ENCODE results near the gene CDK5.
"Not testable (repeated sequence)": the region's sequence is repeated elsewhere in the genome, so short reads cannot be mapped to it uniquely, and the experiment has no call there.

CDK5 gene

DNA sequence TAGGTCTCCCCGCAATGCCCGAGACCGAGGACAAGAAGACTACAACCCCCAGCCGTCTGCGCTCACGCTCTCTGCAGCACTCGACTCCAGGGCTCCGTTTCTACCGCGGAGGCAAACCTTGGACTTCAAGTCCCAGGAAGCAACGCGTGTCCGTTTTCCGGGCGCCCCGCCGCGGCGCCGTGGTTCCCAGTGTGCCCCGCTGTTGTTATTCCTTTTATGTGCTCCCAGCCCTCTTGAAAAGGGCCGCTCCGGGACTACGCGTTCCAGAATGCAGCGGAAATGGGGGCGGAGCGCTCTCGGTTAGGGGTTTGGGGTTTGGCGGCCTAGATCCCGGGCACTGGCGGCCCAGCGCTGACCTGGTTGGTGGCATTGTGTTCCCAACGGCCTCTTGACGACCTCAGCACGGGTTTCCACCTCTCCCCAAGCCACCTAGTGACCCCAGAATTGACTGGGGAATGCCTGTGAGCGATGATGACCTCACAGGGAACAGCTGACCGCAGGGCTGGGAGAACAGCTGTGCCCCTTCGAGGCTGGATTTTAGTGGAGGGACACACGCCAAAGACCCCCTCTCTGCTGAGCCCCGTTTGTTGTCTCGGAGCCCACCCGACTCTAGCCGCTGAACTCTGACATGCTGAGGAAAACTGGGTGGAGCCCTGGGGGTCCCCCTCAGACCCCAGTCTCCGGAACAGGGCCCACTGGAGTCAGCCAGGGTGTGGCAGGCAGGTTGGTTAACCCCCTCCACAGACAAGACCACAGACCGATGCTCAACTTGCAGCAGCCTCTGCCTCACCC lies 488 bp upstream of the CDK5 start:
- Mint-ChIP-seq H3K27ac (peak overlapping the region; percentile 86), H3K9me3 (no peaks in the 10 kb centered on the region), H3K4me1 (peaks cover 46% of the 10 kb centered on the region), H3K36me3 (peaks cover 23% of the 10 kb centered on the region), H3K27me3 (no peaks in the 10 kb centered on the region), H3K4me3 (peak overlapping the region; percentile 88)
- peak; percentile 95 for ATAC-seq

DNA sequence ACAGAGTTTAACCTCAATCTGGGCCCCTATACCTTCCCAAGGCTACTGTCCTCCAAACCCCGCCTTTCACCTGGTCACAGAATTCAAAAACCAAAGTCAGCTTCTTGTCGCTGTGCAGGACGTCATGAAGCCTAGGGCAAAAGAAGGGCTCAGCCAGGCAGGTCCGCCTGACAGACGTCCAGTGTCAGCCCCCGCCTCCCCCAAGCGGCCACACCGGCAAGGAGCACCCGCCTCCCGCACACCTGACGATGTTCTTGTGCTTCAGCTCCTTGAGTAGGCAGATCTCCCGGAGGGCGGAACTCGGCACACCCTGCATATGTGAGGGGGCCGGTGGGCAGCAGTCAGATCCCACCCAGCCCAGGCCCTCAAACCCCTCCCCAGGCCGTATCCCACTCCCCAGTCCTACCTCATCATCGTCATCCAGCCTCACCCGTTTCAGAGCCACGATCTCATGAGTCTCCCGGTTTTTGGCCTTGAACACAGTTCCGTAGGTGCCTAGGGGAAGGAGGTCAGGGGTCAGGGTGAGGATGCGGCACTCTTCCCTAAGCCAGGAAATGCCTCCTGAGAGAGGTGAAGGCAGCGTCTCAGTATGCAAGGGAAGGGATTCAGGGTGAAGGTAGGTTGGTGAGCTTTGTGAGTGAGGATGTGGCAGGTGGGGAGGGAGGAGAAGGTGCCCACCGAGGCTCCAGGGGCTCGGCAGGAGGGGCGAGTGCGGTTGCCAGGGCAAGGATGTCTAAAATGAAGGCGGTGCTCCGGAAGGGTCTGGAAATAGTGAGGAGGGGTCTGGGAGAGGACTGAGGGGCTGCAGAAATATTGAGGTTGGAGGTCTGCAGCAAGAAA lies 811 bp downstream of the CDK5 start:
- Mint-ChIP-seq H3K27me3 (peaks cover 11% of the 10 kb centered on the region), H3K27ac (peak overlapping the region; percentile 86), H3K9me3 (no peaks in the 10 kb centered on the region), H3K4me1 (peaks cover 45% of the 10 kb centered on the region), H3K4me3 (peak overlapping the region; percentile 88), H3K36me3 (peaks cover 31% of the 10 kb centered on the region)
- ATAC-seq, result no peak

DNA sequence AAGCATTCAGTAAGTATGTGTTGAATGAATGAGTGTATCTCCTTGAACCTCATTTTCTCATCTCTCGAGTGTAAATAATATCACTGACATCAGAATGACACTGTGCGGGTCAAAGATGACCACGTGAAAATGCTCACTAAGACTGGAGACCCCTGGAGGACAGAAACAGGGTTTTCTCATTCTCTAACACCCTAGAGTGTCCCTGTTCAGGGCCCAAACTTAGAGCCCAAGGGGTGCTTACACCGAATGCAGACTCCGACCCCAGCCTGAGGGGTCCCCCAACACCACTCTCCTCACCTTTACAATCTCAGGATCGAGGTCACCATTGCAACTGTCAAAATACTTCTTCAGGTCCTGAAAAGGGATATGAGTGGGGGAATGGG lies 1.4 kb downstream of the CDK5 start:
- Mint-ChIP-seq H3K27me3 (peaks cover 16% of the 10 kb centered on the region), H3K27ac (no peak overlapping the region), H3K4me1 (peaks cover 44% of the 10 kb centered on the region), H3K4me3 (peak overlapping the region; percentile 88), H3K9me3 (no peaks in the 10 kb centered on the region), H3K36me3 (peaks cover 31% of the 10 kb centered on the region)
- no peak for ATAC-seq

DNA sequence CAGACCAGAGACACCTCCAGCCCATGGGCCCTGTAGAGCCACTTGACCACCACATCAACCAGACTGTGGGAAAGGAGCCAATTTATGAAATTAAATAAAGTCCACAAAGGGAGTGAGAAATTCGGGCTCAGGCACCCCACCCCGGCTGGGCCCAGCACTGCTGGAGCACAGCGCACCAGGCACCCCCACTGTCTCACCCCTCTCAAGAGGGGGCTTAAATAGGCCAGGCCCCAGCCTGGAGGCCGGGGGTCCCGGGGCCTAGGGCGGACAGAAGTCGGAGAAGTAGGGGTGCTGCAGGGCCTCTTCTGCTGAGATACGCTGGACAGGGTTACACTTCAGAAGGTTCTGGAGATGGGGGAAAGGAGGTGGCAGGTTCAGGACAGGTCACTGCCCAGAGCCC lies 3.9 kb downstream of the CDK5 start:
- peaks cover 27% of the 10 kb centered on the region for H3K27me3 Mint-ChIP-seq
- peaks cover 25% of the 10 kb centered on the region for H3K4me1 Mint-ChIP-seq
- H3K36me3 Mint-ChIP-seq, result peaks cover 31% of the 10 kb centered on the region
- no peak overlapping the region for H3K27ac Mint-ChIP-seq
- ATAC-seq, result no peak
- H3K9me3 Mint-ChIP-seq, result no peaks in the 10 kb centered on the region
- H3K4me3 Mint-ChIP-seq, result no peak overlapping the region

DNA sequence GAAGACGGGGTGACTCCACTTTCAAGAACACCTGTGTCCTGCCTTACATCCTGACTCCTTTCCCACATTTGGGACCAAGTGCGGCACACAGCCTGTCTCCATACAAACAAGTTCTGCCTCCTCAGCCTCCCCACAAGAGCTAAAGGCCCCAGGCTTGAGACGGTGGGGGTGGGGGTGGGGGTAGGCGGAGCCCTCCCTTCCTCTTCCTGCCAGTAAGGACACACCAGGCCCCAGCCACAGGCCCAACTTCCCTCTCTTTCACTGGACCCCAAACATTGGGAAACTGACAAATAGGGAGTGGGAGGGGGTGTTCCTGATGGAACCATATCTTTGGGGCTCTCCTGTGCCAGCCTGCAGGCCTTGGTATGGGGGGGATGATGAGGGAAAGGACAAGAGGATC lies 4.6 kb downstream of the CDK5 start:
- Mint-ChIP-seq H3K36me3 (peaks cover 31% of the 10 kb centered on the region), H3K27me3 (peaks cover 27% of the 10 kb centered on the region), H3K9me3 (no peaks in the 10 kb centered on the region), H3K4me1 (peaks cover 23% of the 10 kb centered on the region), H3K4me3 (no peak overlapping the region), H3K27ac (no peak overlapping the region)
- ATAC-seq, result no peak

DNA sequence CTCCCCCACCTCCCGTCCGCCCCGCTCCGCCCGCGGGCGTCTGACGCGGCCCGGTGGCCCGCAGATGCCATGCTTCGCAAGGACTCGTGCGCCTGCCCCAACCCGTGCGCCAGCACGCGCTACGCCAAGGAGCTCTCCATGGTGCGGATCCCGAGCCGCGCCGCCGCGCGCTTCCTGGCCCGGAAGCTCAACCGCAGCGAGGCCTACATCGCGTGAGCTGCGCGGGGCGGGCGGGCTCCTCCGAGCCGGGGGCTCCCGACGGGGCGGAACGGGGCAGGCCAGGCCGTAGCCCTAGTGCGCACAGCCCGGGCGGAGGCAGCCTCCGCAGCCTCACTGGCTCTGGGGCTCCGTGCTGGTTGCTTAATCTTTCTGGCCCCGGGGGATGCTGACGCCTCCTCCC lies 6.6 kb downstream of the CDK5 start:
- peaks cover 10% of the 10 kb centered on the region for H3K4me1 Mint-ChIP-seq
- H3K9me3 Mint-ChIP-seq, result no peaks in the 10 kb centered on the region
- H3K36me3 Mint-ChIP-seq, result peaks cover 31% of the 10 kb centered on the region
- H3K27ac Mint-ChIP-seq, result no peak overlapping the region
- H3K4me3 Mint-ChIP-seq, result no peak overlapping the region
- H3K27me3 Mint-ChIP-seq, result peaks cover 27% of the 10 kb centered on the region
- ATAC-seq, result peak; percentile 14

DNA sequence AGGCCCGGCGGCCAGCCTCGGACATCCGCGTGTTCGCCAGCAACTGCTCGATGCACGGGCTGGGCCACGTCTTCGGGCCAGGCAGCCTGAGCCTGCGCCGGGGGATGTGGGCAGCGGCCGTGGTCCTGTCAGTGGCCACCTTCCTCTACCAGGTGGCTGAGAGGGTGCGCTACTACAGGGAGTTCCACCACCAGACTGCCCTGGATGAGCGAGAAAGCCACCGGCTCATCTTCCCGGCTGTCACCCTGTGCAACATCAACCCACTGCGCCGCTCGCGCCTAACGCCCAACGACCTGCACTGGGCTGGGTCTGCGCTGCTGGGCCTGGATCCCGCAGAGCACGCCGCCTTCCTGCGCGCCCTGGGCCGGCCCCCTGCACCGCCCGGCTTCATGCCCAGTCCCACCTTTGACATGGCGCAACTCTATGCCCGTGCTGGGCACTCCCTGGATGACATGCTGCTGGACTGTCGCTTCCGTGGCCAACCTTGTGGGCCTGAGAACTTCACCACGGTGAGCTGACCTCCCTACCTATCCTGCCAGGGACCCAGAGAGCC lies 8.7 kb downstream of the CDK5 start:
- no peak overlapping the region for H3K27ac Mint-ChIP-seq
- peaks cover 10% of the 10 kb centered on the region for H3K4me1 Mint-ChIP-seq
- peaks cover 27% of the 10 kb centered on the region for H3K27me3 Mint-ChIP-seq
- H3K9me3 Mint-ChIP-seq, result no peaks in the 10 kb centered on the region
- peaks cover 21% of the 10 kb centered on the region for H3K36me3 Mint-ChIP-seq
- no peak overlapping the region for H3K4me3 Mint-ChIP-seq
- no peak for ATAC-seq

DNA sequence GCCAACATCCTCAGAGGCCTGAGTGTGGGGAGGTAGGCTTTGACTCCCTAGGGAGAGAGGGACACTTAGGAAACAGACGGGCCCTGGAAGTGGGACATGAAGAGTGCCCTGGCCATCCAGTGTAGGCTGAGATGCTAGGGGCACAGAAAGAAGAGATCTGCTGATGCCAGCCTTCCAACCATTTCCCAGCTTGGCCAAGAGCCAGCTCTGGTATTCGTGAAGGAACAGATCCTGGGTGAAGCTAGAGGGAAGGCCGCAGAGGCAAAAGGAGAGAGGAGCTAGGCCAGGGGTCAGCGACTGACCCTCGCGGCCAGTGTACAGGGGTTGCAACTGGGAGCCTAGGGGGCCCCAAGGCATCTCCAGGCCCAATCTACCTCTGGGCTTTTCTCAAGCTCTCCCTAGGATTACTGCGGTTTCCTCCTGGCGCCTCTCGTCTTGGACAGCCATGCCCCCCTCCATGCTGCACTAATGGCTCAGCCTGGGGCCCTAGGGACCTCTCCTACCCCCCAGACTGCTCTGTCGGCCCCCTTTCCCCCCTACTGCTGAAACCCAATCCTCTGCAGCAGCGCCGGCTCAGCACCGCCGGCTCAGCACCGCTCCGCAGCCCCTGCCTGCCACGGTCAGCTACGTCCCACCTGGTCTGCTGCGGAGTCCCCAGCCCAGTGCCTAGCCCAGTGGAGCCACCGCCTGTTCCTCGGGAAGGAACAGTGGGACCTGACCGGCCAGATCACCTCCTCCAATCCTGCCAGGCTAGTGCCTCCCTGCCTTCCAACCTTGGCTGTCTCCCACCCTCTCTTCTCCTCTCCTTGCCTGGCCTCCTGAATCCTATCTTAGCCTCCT lies 9.5 kb downstream of the CDK5 start, which contains the start of gene ASIC3:
TSS of gene ASIC3 (plus strand) at position 556 of the 840 bp plus-strand sequence. CDS start 355 bp downstream, outside the sequence.
- no peak within 1 kb of the TSS for H3K27ac Mint-ChIP-seq
- H3K27me3 Mint-ChIP-seq, result peaks cover 27% of the 10 kb centered on the region
- no peaks in the 10 kb centered on the region for H3K9me3 Mint-ChIP-seq
- no peak for ATAC-seq
- H3K4me3 Mint-ChIP-seq, result no peak within 1 kb of the TSS
- H3K36me3 Mint-ChIP-seq, result peaks cover 15% of the 10 kb centered on the region
- H3K4me1 Mint-ChIP-seq, result peaks cover 10% of the 10 kb centered on the region

DNA sequence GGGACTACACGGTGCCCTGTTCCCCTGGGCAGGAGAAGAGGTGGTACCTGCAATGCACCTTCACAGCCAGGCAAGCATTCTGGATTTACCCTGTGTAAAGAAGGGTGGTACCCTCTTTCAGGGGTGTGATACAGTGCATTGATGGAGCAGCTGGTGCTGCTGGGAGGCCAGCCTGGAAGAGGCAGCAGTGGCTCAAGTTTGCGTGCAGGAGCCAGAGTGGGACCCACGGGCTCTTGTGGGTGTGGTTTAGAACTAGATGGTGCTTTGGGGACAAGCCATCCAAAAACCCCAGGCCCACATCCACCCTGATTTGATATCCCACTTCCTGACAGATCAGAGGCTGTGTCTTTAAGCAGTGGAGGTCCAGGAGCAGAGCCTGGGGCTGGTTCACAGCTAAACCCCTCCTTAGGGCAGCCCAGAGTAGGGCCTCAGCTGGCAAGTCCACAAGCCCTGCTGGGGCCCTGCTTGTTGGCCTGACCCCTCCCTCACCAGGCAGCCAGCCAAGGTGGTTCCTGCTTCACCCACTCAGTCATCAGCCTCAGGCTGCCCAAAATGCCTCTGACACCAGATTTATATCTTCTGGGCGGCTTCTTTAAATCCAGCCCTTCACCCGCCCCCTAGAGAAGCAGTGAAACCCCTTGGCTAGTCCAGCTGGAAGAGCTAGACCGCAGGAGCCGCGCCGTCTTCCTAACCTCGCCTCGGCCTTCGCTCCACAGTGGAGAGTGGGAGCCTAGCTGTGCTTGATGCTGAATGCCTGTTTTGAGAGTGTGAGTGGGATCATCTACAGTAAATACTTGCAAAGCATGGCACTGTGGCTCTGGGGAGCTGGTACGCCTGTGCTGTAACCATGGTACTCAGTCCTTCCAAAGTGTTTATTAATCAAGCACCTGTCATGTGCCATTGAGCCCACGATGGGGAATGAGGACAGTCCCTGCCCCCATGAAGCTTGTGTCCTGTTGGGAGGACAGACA lies 10.8 kb downstream of the CDK5 start:
- H3K4me3 Mint-ChIP-seq, result no peak overlapping the region
- H3K27ac Mint-ChIP-seq, result no peak overlapping the region

DNA sequence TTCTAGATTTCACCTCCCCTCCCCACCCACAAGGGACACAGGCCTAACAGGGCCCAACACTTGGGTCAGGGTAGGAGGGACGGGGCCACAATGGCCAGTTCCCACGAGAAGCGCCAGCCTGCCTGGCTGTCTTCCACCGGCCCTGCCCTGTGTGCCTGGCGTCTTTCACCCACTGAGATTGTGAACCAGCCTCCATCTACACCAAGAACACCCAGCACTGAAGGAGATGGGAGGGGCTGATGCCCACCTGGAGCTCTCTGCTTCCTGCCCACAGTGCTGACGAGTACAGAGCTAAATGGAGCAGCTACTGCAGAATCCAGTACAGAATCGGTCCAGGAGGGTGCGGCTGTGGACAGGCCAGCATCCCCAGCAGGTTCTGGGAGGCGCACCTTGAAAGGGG lies 11.7 kb downstream of the CDK5 start:
- no peak for ATAC-seq
- Mint-ChIP-seq H3K9me3 (no peaks in the 10 kb centered on the region), H3K4me1 (peaks cover 5% of the 10 kb centered on the region), H3K27ac (no peak overlapping the region), H3K27me3 (peaks cover 11% of the 10 kb centered on the region), H3K36me3 (peaks cover 13% of the 10 kb centered on the region), H3K4me3 (no peak overlapping the region)

More for the DNA sequence above, 10.8 kb downstream of the CDK5 start:
- Mint-ChIP-seq H3K9me3 (no peaks in the 10 kb centered on the region), H3K4me1 (peaks cover 10% of the 10 kb centered on the region), H3K27me3 (peaks cover 15% of the 10 kb centered on the region), H3K36me3 (peaks cover 8% of the 10 kb centered on the region)
- no peak for ATAC-seq

DNA sequence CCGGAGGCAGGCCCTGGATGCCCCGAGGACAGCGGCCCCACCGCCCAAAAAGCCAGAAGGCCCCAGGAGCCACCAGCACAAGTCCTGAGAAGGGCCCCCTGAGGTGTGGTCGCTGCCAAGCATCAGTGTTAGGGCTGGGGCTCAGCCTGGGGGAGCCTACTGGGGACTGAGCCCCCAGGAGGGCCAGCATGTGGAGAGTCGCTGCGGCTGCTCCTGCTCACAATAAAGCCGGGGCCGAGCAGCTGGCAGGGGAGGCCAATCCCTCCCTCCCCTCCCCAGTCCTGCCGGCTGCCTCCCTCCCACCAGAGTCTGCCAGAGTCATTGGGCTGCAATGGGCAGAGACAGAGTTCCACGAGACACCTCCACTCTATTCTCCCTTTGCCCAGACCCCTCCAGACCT lies 12.4 kb downstream of the CDK5 start:
- Mint-ChIP-seq H3K4me1 (peaks cover 6% of the 10 kb centered on the region), H3K9me3 (no peaks in the 10 kb centered on the region), H3K27ac (no peak overlapping the region), H3K27me3 (peaks cover 7% of the 10 kb centered on the region), H3K36me3 (peaks cover 13% of the 10 kb centered on the region), H3K4me3 (no peak overlapping the region)
- no peak for ATAC-seq

DNA sequence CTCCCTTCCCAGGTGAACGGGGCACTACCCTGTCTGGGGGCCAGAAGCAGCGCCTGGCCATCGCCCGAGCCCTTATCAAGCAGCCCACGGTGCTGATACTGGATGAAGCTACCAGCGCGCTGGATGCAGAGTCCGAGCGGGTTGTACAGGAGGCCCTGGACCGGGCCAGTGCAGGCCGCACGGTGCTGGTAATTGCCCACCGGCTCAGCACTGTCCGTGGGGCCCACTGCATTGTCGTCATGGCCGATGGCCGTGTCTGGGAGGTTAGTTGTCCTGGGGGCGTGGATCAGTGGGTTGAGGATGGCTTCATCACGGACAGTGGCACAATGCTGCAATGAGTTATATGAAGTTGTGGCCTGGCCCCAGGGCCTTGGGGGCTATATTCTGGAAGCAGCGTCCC lies 13.7 kb downstream of the CDK5 start:
- Mint-ChIP-seq H3K27me3 (no peaks in the 10 kb centered on the region), H3K9me3 (no peaks in the 10 kb centered on the region), H3K4me3 (no peak overlapping the region), H3K4me1 (peaks cover 19% of the 10 kb centered on the region), H3K36me3 (peaks cover 13% of the 10 kb centered on the region), H3K27ac (no peak overlapping the region)
- no peak for ATAC-seq

DNA sequence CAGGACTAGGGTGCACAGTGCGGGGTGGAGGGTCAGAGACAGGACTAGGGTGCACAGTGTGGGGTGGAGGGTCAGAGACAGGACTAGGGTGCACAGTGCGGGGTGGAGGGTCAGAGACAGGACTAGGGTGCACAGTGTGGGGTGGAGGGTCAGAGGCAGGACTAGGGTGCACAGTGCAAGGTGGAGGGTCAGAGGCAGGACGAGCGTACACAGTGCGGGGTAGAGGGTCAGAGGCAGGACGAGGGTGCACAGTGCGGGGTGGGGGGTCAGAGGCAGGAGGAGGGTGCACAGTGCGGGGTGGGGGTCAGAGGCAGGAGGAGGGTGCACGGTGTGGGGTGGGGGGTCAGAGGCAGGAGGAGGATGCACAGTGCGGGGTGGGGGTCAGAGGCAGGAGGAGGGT lies 14.2 kb downstream of the CDK5 start:
- H3K9me3 Mint-ChIP-seq, H3K4me3 Mint-ChIP-seq, H3K27me3 Mint-ChIP-seq, H3K27ac Mint-ChIP-seq, ATAC-seq: not testable (repeated sequence)
- Mint-ChIP-seq H3K4me1 (peaks cover 18% of the 10 kb centered on the region), H3K36me3 (peaks cover 13% of the 10 kb centered on the region)

Data from stimulated activated memory B cell treated with anti-CD40 and anti-IgM and Interleukin-4, amounts not matched to agents 10 μg/mL and 1 μg/mL and 100 μg/mL, for 72 hours (primary cell).